ENCODE measurements around the gene AK1. TPM values are rescaled to one million over a fixed set of nuclear protein-coding genes. Genes with fewer than 3 reads are reported as not detected.

Gene AK1
- total and polyA plus RNA-seq, 8 donors: 8.9 to 81.7 (median 16.6) TPM

Small RNAs within 50 kb of the gene (microRNA-seq; reads per million reads assigned to microRNA genes)
- 0 reads per million in 2 donors for gene MIR4672

Other genes starting within 250 kb of the AK1 start
- under 1 TPM in 5 of 6 donors, not detected in 1; 0.12 to 0.39 (median 0.22) TPM for gene CFAP157, start 170.7 kb downstream of the AK1 start, total RNA-seq
- 1 to 10 TPM; 1.6 to 2.1 TPM for gene CFAP157, start 170.7 kb downstream of the AK1 start, polyA plus RNA-seq
- 10 to 100 TPM in 2 of 6 donors, 1 to 10 TPM in 4; 5.6 to 11.9 (median 9.0) TPM for gene PTRH1, start 162.0 kb downstream of the AK1 start, total RNA-seq
- 10 to 100 TPM; 11.5 to 13.4 TPM for gene PTRH1, start 162.0 kb downstream of the AK1 start, polyA plus RNA-seq
- under 1 TPM in 2 of 6 donors, not detected in 4; 0.03 to 0.09 TPM for gene TTC16, start 161.6 kb downstream of the AK1 start, total RNA-seq
- gene TTC16, start 161.6 kb downstream of the AK1 start, polyA plus RNA-seq: under 1 TPM; 0.02 to 0.04 TPM
- 1 to 10 TPM; 4.2 to 9.0 (median 5.8) TPM for gene TOR2A, start 142.4 kb downstream of the AK1 start, total RNA-seq
- 10 to 100 TPM; 10.1 to 17.5 TPM for gene TOR2A, start 142.4 kb downstream of the AK1 start, polyA plus RNA-seq
- gene SH2D3C, start 99.0 kb downstream of the AK1 start, total RNA-seq: 1 to 10 TPM; 1.4 to 4.8 (median 1.8) TPM
- gene SH2D3C, start 99.0 kb downstream of the AK1 start, polyA plus RNA-seq: 1 to 10 TPM; 6.9 to 7.1 TPM
- gene CDK9, start 91.6 kb downstream of the AK1 start, total RNA-seq: 10 to 100 TPM; 33.9 to 58.2 (median 43.9) TPM
- 100 to 1,000 TPM in 1 of 2 donors, 10 to 100 TPM in 1; 73.7 to 119 TPM for gene CDK9, start 91.6 kb downstream of the AK1 start, polyA plus RNA-seq
- 10 to 100 TPM; 27.0 to 41.3 (median 34.3) TPM for gene FPGS, start 74.8 kb downstream of the AK1 start, total RNA-seq
- gene FPGS, start 74.8 kb downstream of the AK1 start, polyA plus RNA-seq: 10 to 100 TPM; 57.1 to 85.3 TPM
- gene ENG, start 23.0 kb downstream of the AK1 start, total RNA-seq: 10 to 100 TPM in 5 of 6 donors, 1 to 10 TPM in 1; 9.7 to 42.4 (median 13.6) TPM
- 10 to 100 TPM; 25.8 to 32.9 TPM for gene ENG, start 23.0 kb downstream of the AK1 start, polyA plus RNA-seq
- 10 to 100 TPM; 20.7 to 31.1 (median 26.0) TPM for gene ST6GALNAC6, start 21.9 kb upstream of the AK1 start, total RNA-seq
- gene ST6GALNAC6, start 21.9 kb upstream of the AK1 start, polyA plus RNA-seq: 10 to 100 TPM; 30.6 to 35.7 TPM
- 10 to 100 TPM; 25.9 to 66.6 (median 41.3) TPM for gene ST6GALNAC4, start 39.4 kb upstream of the AK1 start, total RNA-seq
- 10 to 100 TPM; 22.2 to 27.7 TPM for gene ST6GALNAC4, start 39.4 kb upstream of the AK1 start, polyA plus RNA-seq
- 1 to 10 TPM; 1.0 to 2.2 (median 1.2) TPM for gene PIP5KL1, start 53.1 kb upstream of the AK1 start, total RNA-seq
- 1 to 10 TPM in 1 of 2 donors, under 1 TPM in 1; 0.80 to 2.5 TPM for gene PIP5KL1, start 53.1 kb upstream of the AK1 start, polyA plus RNA-seq
- 10 to 100 TPM; 19.6 to 34.9 (median 25.5) TPM for gene DPM2, start 60.2 kb upstream of the AK1 start, total RNA-seq
- 10 to 100 TPM; 39.0 to 56.8 TPM for gene DPM2, start 60.2 kb upstream of the AK1 start, polyA plus RNA-seq
- gene EEIG1, start 103.3 kb upstream of the AK1 start, total RNA-seq: 10 to 100 TPM; 47.7 to 85.4 (median 69.1) TPM
- 10 to 100 TPM; 25.4 to 56.5 TPM for gene EEIG1, start 103.3 kb upstream of the AK1 start, polyA plus RNA-seq
- gene NAIF1, start 189.6 kb upstream of the AK1 start, total RNA-seq: 1 to 10 TPM; 3.0 to 6.2 (median 3.8) TPM
- gene NAIF1, start 189.6 kb upstream of the AK1 start, polyA plus RNA-seq: 1 to 10 TPM; 6.4 to 6.8 TPM
- gene SLC25A25, start 190.6 kb upstream of the AK1 start, total RNA-seq: 100 to 1,000 TPM in 1 of 6 donors, 10 to 100 TPM in 3, 1 to 10 TPM in 2; 6.8 to 134 (median 12.6) TPM
- gene SLC25A25, start 190.6 kb upstream of the AK1 start, polyA plus RNA-seq: 10 to 100 TPM; 73.6 to 82.8 TPM